HEK293 (cell line): ENCODE results near the gene OR10G3.

Experiments
- AEBP2 ChIP-seq: fragments of 450-650 bp; formaldehyde crosslinking; IDR thresholded peaks from 2 replicates; pipeline ENCODE4 v1.5.1; 2016; ENCODE audit warnings: missing biosample characterization, missing genetic modification characterization, borderline replicate concordance
- BCL11A ChIP-seq: fragments of 450-650 bp; formaldehyde crosslinking; IDR thresholded peaks from 2 replicates; pipeline ENCODE4 v1.5.1; 2016; ENCODE audit warnings: low read depth, missing biosample characterization, missing genetic modification characterization
- GLI4 ChIP-seq: fragments of 450-650 bp; formaldehyde crosslinking; IDR thresholded peaks from 2 replicates; pipeline ENCODE4 v1.5.1; 2016; ENCODE audit warnings: missing biosample characterization, missing genetic modification characterization
- KLF16 ChIP-seq: fragments of 450-650 bp; formaldehyde crosslinking; IDR thresholded peaks from 2 replicates; pipeline ENCODE4 v1.5.1; 2017; ENCODE audit warnings: missing biosample characterization, missing genetic modification characterization
- KLF17 ChIP-seq: fragments of 450-650 bp; formaldehyde crosslinking; IDR thresholded peaks from 2 replicates; pipeline ENCODE4 v1.5.1; 2016; ENCODE audit warnings: missing biosample characterization, missing genetic modification characterization
- RBAK ChIP-seq: fragments of 450-650 bp; formaldehyde crosslinking; IDR thresholded peaks from 2 replicates; pipeline ENCODE4 v1.5.1; 2016; ENCODE audit warnings: missing biosample characterization, missing genetic modification characterization
- SCRT2 ChIP-seq: fragments of 450-650 bp; formaldehyde crosslinking; IDR thresholded peaks from 2 replicates; pipeline ENCODE4 v1.5.1; 2016; ENCODE audit warnings: missing biosample characterization, missing genetic modification characterization
- SP2 ChIP-seq: fragments of 450-650 bp; formaldehyde crosslinking; IDR thresholded peaks from 2 replicates; pipeline ENCODE4 v1.5.1; 2016; ENCODE audit warnings: missing biosample characterization, missing genetic modification characterization
- YY1 ChIP-seq: fragments of 450-650 bp; formaldehyde crosslinking; IDR thresholded peaks from 2 replicates; pipeline ENCODE4 v1.5.1; 2018; ENCODE audit warnings: missing biosample characterization, missing genetic modification characterization
- ZBTB17 ChIP-seq: fragments of 450-650 bp; formaldehyde crosslinking; IDR thresholded peaks from 2 replicates; pipeline ENCODE4 v1.5.1; 2016; ENCODE audit warnings: missing biosample characterization, missing genetic modification characterization
- ZBTB20 ChIP-seq: fragments of 450-650 bp; formaldehyde crosslinking; IDR thresholded peaks from 2 replicates; pipeline ENCODE4 v1.5.1; 2016; ENCODE audit warnings: missing biosample characterization, missing genetic modification characterization
- ZBTB48 ChIP-seq: fragments of 450-650 bp; formaldehyde crosslinking; IDR thresholded peaks from 2 replicates; pipeline ENCODE4 v1.5.1; 2016; ENCODE audit warnings: missing biosample characterization, missing genetic modification characterization
- ZEB2 ChIP-seq: fragments of 450-650 bp; formaldehyde crosslinking; IDR thresholded peaks from 2 replicates; pipeline ENCODE4 v1.5.1; 2016; ENCODE audit warnings: missing biosample characterization, missing genetic modification characterization
- ZFP37 ChIP-seq: fragments of 450-650 bp; formaldehyde crosslinking; IDR thresholded peaks from 2 replicates; pipeline ENCODE4 v1.5.1; 2016; ENCODE audit warnings: missing biosample characterization, missing genetic modification characterization
- ZNF112 ChIP-seq: fragments of 450-650 bp; formaldehyde crosslinking; IDR thresholded peaks from 2 replicates; pipeline ENCODE4 v1.5.0; 2017; ENCODE audit warnings: missing biosample characterization, missing genetic modification characterization
- ZNF266 ChIP-seq: fragments of 450-650 bp; formaldehyde crosslinking; IDR thresholded peaks from 2 replicates; pipeline ENCODE4 v1.5.1; 2016; ENCODE audit warnings: missing biosample characterization, missing genetic modification characterization, low read depth
- ZNF311 ChIP-seq: fragments of 450-650 bp; formaldehyde crosslinking; IDR thresholded peaks from 2 replicates; pipeline ENCODE4 v1.5.1; 2017; ENCODE audit warnings: missing biosample characterization, missing genetic modification characterization, borderline replicate concordance
- ZNF544 ChIP-seq: fragments of 450-650 bp; formaldehyde crosslinking; IDR thresholded peaks from 2 replicates; pipeline ENCODE4 v1.5.0; 2017; ENCODE audit warnings: missing biosample characterization, missing genetic modification characterization
- ZNF596 ChIP-seq: fragments of 450-650 bp; IDR thresholded peaks from 2 replicates; pipeline ENCODE4 v1.5.0; 2018; ENCODE audit warnings: missing biosample characterization, mild to moderate bottlenecking, missing genetic modification characterization, moderate library complexity
- ZNF600 ChIP-seq: fragments of 450-650 bp; formaldehyde crosslinking; IDR thresholded peaks from 2 replicates; pipeline ENCODE4 v1.5.1; 2016; ENCODE audit warnings: missing biosample characterization, missing genetic modification characterization
- ZNF837 ChIP-seq: fragments of 450-650 bp; formaldehyde crosslinking; IDR thresholded peaks from 2 replicates; pipeline ENCODE4 v1.5.1; 2016; ENCODE audit warnings: missing biosample characterization, missing genetic modification characterization
- TF ChIP-seq, protein P1 (sequence below): fragments of 450-650 bp; formaldehyde crosslinking; IDR thresholded peaks from 2 replicates; pipeline ENCODE4 v1.5.1; 2016; ENCODE audit warnings: missing biosample characterization, missing genetic modification characterization
- TF ChIP-seq, protein P2 (sequence below): fragments of 450-650 bp; formaldehyde crosslinking; IDR thresholded peaks from 2 replicates; pipeline ENCODE4 v1.5.1; 2016; ENCODE audit warnings: missing biosample characterization, missing genetic modification characterization, borderline replicate concordance
- TF ChIP-seq, protein P3 (sequence below): fragments of 450-650 bp; formaldehyde crosslinking; IDR thresholded peaks from 2 replicates; pipeline ENCODE4 v1.5.1; 2017; ENCODE audit warnings: missing biosample characterization, missing genetic modification characterization
- TF ChIP-seq, protein P4 (sequence below): fragments of 450-650 bp; formaldehyde crosslinking; IDR thresholded peaks from 2 replicates; pipeline ENCODE4 v1.5.1; 2016; ENCODE audit warnings: missing biosample characterization, missing genetic modification characterization

OR10G3 gene

DNA sequence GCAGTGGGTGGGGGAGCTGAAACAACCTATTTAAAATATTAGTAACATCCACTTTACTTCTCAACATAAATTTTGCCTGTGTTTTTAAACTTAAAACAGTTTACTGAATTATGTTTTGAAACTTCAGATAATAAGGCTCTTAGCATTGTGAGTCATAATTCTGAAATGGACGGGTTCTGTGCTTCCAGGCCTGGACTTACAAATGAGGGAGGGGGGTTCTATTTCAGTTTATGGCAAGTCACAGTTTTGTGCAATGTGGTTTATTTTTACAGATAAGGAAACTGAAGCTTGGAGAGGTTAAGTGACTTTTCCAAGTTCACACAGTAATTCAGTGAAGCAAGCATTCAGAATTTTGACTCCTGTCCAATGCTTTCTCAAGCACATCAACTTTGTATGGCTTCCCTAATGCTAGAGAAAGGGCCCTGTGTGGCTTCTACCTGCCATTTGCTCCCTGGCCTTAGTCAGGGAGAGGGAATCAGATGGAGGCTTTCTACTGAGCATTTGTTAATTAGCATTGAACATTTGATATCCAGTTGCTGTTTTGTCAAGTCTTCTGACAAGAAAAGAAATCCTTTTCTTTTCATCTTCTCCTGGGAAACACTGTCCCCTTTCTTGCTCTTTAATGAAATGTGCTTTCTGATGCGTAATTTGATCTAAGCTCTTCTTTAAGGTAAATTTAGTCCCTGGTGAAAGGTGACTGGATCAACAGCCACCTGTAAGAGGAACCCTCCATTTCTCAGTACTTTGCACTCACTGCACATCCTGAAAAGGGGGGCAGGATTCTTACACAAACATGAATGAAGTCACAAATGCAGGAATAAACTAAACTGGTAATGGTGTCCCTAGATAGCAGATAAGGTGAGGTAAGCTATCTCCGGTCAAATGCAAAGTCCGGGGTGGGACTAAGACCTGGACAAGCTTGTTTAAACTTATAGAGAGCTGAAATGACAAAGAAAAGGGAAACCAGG is 51.2 kb downstream of the OR10G3 start (continued):
- TF ChIP-seq ZNF544 (tag by site-specific recombination) (no peak), GLI4 (tag by site-specific recombination) (no peak), ZNF266 (tag by site-specific recombination) (no peak), KLF17 (tag by site-specific recombination) (no peak), ZNF112 (no peak), ZEB2 (no peak), ZNF837 (no peak), SCRT2 (peak; percentile 95), ZNF596 (no peak), KLF16 (tag by site-specific recombination) (no peak), ZBTB20 (tag by site-specific recombination) (peak; percentile 25; the same call in 1 of the 2 replicates), RBAK (tag by site-specific recombination) (no peak), ZNF311 (tag by site-specific recombination) (no peak), ZFP37 (tag by site-specific recombination) (no peak), ZBTB48 (tag by site-specific recombination) (peak; percentile 27; the same call in 1 of the 2 replicates), SP2 (tag by site-specific recombination) (no peak), ZNF600 (no peak), BCL11A (tag by site-specific recombination) (no peak), ZBTB17 (no peak), YY1 (tag by site-specific recombination) (no peak), AEBP2 (tag by site-specific recombination) (no peak)
- TF ChIP-seq, protein P1, sequence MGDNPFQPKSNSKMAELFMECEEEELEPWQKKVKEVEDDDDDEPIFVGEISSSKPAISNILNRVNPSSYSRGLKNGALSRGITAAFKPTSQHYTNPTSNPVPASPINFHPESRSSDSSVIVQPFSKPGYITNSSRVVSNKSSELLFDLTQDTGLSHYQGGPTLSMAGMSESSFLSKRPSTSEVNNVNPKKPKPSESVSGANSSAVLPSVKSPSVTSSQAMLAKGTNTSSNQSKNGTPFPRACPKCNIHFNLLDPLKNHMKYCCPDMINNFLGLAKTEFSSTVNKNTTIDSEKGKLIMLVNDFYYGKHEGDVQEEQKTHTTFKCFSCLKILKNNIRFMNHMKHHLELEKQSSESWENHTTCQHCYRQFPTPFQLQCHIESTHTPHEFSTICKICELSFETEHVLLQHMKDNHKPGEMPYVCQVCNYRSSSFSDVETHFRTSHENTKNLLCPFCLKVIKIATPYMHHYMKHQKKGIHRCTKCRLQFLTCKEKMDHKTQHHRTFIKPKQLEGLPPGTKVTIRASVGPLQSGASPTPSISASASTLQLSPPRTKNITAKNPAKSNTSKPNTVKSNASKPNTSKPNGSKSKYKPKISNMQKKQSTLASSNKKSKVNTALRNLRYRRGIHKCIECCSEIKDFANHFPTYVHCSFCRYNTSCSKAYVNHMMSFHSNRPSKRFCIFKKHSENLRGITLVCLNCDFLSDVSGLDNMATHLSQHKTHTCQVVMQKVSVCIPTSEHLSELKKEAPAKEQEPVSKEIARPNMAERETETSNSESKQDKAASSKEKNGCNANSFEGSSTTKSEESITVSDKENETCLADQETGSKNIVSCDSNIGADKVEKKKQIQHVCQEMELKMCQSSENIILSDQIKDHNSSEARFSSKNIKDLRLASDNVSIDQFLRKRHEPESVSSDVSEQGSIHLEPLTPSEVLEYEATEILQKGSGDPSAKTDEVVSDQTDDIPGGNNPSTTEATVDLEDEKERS = no peak
- TF ChIP-seq, protein P2, sequence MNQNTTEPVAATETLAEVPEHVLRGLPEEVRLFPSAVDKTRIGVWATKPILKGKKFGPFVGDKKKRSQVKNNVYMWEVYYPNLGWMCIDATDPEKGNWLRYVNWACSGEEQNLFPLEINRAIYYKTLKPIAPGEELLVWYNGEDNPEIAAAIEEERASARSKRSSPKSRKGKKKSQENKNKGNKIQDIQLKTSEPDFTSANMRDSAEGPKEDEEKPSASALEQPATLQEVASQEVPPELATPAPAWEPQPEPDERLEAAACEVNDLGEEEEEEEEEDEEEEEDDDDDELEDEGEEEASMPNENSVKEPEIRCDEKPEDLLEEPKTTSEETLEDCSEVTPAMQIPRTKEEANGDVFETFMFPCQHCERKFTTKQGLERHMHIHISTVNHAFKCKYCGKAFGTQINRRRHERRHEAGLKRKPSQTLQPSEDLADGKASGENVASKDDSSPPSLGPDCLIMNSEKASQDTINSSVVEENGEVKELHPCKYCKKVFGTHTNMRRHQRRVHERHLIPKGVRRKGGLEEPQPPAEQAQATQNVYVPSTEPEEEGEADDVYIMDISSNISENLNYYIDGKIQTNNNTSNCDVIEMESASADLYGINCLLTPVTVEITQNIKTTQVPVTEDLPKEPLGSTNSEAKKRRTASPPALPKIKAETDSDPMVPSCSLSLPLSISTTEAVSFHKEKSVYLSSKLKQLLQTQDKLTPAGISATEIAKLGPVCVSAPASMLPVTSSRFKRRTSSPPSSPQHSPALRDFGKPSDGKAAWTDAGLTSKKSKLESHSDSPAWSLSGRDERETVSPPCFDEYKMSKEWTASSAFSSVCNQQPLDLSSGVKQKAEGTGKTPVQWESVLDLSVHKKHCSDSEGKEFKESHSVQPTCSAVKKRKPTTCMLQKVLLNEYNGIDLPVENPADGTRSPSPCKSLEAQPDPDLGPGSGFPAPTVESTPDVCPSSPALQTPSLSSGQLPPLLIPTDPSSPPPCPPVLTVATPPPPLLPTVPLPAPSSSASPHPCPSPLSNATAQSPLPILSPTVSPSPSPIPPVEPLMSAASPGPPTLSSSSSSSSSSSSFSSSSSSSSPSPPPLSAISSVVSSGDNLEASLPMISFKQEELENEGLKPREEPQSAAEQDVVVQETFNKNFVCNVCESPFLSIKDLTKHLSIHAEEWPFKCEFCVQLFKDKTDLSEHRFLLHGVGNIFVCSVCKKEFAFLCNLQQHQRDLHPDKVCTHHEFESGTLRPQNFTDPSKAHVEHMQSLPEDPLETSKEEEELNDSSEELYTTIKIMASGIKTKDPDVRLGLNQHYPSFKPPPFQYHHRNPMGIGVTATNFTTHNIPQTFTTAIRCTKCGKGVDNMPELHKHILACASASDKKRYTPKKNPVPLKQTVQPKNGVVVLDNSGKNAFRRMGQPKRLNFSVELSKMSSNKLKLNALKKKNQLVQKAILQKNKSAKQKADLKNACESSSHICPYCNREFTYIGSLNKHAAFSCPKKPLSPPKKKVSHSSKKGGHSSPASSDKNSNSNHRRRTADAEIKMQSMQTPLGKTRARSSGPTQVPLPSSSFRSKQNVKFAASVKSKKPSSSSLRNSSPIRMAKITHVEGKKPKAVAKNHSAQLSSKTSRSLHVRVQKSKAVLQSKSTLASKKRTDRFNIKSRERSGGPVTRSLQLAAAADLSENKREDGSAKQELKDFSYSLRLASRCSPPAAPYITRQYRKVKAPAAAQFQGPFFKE (tag by site-specific recombination) = no peak
- TF ChIP-seq, protein P3, sequence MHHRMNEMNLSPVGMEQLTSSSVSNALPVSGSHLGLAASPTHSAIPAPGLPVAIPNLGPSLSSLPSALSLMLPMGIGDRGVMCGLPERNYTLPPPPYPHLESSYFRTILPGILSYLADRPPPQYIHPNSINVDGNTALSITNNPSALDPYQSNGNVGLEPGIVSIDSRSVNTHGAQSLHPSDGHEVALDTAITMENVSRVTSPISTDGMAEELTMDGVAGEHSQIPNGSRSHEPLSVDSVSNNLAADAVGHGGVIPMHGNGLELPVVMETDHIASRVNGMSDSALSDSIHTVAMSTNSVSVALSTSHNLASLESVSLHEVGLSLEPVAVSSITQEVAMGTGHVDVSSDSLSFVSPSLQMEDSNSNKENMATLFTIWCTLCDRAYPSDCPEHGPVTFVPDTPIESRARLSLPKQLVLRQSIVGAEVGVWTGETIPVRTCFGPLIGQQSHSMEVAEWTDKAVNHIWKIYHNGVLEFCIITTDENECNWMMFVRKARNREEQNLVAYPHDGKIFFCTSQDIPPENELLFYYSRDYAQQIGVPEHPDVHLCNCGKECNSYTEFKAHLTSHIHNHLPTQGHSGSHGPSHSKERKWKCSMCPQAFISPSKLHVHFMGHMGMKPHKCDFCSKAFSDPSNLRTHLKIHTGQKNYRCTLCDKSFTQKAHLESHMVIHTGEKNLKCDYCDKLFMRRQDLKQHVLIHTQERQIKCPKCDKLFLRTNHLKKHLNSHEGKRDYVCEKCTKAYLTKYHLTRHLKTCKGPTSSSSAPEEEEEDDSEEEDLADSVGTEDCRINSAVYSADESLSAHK (tag by site-specific recombination) = no peak
- TF ChIP-seq, protein P4, sequence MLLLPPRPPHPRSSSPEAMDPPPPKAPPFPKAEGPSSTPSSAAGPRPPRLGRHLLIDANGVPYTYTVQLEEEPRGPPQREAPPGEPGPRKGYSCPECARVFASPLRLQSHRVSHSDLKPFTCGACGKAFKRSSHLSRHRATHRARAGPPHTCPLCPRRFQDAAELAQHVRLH (tag by site-specific recombination) = no peak
